Amniotic epithelial cell (primary cell): ENCODE measurements around the gene TBL3.

Experiments
- DNase-seq: peaks from one replicate; pipeline ENCODE4 v3.0.0-alpha.2; 2010; ENCODE audit warnings: low read depth

The TBL3 gene

DNA sequence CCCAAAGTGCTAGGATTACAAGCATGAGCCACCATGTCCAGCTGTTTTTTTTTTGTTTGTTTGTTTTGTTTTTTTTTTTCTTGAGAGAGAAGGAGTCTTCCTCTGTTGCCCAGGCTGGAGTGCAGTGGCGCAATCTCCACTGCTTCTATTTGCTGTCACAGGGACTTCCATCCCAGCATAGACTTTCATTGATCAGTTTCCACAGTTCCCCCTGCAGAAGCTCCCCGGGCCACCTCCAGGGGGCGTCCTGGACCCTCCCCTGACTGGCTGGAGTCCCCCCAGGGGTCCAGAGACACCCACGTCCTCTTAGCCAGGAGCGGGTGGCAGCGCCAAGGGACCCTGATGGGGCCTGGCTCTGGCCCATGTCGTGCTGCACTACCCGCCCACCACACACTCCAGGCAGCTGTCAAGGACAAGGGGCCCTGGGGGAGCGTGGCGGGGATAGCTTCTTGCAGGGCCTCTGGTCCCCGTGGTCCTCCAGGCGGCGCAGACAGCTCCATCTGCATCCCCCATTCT lies 44.6 kb downstream of the TBL3 start:
- DNase-seq = no peak

DNA sequence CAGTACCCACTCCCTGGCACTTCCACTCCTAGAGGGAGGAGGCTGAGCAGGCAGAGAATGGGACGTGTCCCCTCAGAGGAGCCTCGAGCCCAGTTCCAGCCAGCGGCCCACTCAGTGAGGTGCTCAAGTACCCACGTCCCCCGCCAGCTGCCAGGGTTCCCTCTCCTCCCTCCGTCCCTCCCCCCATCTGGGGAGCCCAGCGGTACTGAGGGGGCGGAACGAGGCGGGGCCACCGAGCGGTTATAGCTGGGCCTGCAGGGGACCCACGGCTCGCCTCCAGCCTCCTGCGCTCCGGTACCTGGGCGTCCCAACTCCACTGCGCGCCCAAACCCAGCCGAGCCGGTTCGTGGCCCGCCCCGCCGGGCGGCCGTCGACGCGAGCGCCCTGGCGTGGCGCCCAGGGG lies 47.7 kb downstream of the TBL3 start, which contains the start of gene NPW:
Gene NPW, plus strand, starts transcription at position 268 of the 403 bp plus-strand sequence.
- DNase-seq = no peak

DNA sequence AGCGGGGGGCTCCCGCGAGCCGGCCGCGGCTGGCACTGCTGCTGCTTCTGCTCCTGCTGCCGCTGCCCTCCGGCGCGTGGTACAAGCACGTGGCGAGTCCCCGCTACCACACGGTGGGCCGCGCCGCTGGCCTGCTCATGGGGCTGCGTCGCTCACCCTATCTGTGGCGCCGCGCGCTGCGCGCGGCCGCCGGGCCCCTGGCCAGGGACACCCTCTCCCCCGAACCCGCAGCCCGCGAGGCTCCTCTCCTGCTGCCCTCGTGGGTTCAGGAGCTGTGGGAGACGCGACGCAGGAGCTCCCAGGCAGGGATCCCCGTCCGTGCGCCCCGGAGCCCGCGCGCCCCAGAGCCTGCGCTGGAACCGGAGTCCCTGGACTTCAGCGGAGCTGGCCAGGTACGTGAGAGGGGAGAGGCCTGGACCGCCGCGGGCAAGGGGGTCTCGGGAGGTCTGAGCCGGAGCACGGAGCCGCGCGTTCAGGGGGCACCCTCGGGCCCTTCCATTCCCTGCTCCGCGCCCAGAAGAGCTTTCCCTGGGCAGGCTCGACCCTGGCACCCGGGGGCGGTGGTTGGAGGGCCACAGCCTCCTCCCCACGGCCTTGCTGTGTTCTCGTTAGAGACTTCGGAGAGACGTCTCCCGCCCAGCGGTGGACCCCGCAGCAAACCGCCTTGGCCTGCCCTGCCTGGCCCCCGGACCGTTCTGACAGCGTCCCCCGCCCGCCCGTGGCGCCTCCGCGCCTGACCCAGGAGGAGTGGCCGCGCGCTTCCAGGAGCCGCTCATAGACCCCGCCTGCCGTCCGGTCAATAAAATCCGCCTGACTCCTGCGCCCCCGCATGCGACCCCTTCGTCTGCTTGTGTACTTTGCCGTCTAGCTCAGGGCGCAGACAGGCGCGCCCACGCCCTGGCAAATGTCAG lies 48.3 kb downstream of the TBL3 start:
- no peak for DNase-seq

DNA sequence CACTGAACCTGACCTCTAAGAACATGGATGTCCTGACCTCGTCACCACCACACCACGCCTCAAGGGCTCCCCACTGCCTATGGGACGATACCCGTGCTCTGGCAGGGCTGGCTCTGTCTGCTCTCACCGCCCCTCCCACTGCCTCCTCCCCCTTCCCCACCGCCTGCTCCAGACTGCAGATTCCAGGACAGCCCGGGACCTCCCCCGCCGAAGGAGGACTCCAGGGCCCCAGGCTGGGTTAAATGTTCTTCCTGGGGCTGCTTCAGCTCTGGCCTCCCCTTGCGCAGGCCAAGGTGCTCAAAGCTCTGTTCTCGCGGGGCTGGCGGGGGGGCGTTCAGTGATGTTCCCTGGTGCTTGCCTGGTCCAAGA lies 50.9 kb downstream of the TBL3 start:
- peak; percentile 63 for DNase-seq

DNA sequence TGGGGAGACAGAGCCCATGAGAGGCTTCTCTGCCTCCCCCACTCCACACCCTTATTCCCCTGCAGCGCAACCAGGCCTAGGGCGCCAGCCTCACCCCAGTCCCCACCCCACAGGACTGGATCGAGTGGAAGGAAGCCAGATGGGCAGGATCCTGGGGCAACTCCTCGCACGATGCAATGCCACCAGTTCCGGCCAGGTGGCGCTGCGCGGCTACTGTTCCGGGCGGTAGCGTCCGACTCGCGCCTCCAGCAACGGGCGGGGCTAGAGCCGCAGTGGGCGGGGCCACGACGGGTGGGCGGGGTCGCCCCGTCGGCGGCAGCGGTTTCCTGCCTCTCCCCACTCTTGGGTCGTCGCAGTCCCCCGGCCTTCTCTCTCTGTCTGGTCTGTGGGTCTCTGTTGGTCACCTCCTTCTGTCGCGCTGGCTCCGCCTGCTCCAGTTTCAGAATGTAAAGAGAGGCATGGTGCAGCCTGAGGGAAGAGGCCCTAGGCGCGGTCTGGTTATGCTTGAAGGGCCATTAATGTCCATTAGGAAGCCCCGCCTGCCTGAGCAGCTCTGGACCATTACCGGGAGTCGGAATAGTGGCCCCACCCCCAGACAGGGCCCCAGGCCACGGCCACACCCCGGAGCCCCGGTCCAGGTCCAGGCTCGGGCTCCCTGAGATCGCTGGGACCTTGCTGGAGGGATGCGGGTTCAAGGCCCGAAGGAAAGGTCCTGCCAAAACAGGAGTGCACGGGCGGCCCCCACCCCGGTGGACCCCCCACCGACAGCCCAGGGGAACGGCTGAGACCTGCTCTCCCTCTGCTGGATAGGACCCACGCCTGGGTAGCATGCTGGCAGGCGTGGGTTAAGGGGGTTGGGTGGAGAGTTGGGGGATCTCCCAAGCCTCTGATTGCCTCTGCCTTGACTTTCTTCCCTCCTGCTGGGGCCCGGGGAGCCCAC lies 51.5 kb downstream of the TBL3 start:
- peak; percentile 72 for DNase-seq

DNA sequence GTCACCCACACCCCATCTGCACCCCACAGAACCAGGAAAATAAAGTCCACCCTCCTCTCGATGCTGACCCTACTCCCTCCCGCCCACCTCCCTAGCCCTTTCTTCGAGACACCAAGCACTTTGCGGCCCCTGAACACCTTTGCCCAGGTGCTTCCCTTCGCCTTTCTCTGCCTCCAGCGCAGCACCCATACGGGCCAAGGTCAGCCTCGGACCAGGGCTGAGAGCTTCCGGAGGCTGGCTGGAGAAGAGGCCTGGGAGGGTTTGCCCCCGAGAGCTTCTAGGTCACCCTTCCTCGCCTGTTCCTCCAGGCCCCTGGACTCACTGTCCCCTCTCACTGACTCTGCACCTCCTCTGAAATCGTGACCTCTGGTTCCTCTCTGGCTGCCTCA lies 52.2 kb downstream of the TBL3 start:
- no peak for DNase-seq

DNA sequence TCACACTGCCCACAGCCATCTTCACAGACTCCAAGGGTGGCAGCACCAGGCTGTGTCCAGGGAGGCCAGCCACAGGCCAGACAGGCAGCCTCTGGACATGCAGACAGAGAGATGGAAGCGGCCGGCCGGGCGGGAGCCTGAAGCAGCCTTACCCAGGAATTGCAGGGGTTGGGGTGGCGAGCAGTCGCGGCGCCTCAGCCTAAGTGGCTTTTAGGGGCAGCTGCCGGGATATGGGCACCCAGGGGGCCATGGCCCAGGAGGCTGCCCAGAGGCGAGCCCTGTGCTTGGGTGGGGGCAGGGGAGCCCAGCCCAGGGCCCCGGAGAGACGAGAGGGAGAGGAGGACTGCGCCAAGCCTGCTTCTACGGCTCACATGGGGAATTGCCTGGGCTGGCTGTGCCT lies 53.4 kb downstream of the TBL3 start:
- no peak for DNase-seq

DNA sequence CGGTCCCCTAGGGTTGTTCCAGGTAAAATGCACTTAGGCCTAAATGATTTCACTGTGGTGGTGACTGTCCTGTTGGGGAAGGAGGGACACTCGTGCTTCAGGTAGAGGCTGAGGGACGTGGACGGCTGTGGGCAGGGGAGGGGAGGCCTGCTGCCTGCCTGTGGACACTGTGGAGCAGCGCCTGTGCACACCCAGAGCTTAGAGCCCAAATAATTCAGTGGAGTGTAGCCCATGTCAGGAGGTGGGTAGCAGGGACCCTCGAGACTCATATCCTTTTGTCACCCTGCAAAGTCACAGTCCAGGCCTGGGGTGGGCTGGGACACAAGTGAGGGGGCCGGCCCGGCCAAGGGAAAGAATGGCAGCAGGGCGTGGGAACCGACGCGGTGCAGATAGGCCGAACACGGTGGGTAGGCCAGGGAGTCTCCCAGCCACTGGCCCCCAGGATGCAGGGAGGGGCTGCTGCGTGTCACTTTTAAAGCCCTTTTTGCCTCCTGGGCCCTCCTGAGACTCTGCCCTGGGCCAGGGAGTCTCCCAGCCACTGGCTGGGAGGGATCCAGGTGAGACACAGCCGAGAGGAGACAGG lies 54.1 kb downstream of the TBL3 start:
- no peak for DNase-seq

DNA sequence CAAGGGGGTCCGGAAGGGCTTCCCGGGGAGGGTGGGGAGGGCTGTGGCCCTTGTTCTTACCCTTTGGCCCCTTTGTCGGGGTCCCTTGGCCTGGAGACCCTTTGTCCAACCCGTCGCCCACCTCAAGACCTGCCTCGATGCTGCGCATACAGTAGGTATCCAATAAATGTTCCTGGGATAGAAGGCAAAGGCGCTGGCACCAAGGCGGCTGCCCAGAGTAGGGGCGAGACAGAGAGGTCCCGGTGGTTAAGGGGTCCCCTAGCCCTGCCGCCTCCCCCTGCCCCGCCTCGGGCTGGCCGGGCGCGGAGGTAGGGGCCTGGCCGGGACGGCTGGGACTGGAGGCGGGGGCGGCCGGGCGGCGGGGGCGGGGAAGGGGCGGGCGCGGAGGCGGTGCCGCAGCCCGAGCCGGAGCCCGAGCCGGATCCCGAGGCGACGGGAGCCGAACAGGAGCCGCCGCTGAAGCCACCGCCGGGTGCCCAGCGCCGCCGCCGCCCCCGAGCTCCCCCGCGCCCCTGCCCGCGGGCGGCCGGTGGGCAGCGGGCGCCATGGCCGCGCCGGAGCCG lies 54.7 kb downstream of the TBL3 start, which contains the start of gene NHERF2:
Gene NHERF2, plus strand, starts transcription at position 442 of the 563 bp plus-strand sequence. Its CDS starts 104 bp downstream, at position 546.
- DNase-seq = no peak

DNA sequence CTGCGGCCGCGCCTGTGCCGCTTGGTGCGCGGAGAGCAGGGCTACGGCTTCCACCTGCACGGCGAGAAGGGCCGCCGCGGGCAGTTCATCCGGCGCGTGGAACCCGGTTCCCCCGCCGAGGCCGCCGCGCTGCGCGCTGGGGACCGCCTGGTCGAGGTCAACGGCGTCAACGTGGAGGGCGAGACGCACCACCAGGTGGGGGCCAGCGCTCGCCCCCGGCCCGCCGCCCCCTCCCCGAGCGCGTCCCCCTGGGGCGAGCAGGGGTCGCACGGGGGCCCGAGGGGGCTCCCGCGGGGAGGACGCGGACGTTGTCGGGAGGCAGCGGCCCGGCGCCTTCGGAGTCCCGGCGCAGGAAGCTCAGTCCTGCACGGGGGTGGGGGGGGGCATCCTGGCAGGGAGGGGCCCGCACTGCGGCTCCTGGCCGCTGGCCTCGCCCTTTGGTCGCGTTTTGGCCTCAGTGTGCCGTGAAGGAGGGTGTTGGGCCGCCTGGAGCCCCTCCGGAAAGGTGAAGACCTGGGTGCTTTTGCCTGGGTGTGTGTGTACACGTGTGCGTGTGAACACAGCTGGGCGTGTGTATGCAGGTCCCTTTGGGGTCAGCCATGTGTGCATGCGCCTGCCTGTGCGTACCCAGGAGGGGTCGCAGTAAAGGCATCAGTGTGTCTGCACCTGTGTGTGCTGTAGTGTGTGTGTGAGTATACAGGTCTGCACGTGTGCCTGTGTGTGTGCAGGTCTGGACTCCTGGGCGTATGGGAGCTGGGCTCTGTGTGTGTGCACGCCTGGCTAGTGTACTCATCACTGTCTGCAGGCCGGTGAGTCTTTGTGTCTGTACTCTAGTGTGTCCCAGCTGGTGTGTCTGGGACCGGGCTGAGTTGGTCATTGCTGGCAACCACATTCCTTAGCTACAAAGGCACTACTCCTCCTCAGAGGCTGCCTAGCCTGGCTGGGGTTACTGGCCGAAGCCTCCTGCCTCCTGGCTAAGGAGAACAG lies 55.5 kb downstream of the TBL3 start:
- no peak for DNase-seq

DNA sequence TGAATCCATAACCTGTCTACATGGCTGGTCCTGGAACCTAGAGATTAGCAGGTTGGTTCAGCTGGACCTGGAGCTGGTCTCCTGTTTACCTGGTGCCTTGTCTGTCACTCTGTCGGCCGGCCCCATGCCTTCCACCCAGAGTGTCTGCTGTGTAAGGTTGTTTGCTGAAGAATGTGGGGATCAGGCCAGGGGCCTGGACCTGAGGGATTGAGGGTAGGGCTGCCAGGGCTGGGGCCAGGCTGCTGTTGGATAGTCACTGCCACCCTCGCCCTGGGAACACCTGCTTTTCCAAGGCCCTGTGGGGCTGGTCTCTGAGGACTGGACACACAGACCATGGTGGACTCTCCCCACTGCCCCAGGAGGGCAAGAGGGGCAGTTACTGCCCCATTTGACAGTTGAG lies 56.3 kb downstream of the TBL3 start:
- no peak for DNase-seq

DNA sequence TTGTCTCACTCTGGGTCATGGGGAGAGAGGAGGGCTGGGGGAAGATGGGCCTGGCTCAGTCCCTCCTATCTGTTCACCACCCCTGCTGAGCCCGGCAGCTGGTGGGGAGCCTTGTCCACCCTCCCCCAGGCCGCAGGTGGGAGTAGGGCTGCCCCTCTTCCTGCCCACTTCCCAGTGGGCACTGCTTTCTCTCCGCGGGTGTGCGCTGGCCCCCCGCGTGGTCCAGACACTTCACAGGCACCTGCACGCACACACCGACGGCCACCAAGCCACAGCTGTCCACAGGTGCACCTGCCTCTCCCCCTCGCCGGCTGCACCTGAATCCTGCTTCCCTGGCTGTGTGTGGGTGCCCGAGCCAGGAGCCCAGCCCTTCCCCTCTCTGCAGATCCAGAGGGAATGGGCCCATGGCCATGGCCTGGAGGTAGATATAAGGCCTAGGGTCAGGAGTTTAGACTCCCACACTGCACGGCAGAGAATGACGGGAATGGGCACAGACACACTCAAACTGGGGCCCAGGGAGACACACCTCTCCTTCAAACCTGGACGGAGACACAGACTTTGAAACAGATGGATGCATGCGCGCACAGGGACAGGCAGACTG lies 56.9 kb downstream of the TBL3 start:
- no peak for DNase-seq

DNA sequence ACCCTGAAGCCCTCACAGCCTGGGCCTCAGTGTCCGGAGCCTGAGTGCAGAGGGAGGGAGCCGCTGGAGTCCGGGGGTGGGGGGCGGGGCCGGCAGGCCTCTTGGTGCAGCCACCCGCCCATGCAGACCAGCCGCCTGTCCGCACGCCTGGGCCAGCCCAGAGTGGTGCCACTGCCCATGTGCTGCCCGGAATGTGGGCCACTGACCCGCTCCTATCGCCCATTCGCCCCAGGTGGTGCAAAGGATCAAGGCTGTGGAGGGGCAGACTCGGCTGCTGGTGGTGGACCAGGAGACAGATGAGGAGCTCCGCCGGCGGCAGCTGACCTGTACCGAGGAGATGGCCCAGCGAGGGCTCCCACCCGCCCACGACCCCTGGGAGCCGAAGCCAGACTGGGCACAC lies 57.5 kb downstream of the TBL3 start:
- no peak for DNase-seq

DNA sequence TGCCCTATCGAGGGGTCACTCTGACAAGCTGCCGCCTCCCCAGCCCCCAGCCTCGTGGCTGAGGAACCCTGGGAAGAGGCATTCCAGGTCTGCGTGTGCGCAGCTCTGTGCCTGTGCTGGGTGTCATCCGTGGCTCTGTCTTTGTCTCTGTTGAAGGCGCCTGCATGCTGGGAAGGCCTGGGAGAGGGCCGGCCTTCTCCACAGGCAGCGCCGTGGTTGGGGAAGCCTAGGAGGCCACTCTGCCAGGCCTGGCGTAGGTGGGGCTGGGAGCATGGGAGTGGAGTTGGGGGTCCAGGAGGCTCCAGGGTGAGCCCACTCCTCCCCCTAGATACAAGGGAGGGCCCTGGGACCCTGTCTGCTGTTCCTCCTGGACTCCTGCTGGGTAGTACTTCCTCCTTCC lies 58.2 kb downstream of the TBL3 start:
- DNase-seq = no peak

DNA sequence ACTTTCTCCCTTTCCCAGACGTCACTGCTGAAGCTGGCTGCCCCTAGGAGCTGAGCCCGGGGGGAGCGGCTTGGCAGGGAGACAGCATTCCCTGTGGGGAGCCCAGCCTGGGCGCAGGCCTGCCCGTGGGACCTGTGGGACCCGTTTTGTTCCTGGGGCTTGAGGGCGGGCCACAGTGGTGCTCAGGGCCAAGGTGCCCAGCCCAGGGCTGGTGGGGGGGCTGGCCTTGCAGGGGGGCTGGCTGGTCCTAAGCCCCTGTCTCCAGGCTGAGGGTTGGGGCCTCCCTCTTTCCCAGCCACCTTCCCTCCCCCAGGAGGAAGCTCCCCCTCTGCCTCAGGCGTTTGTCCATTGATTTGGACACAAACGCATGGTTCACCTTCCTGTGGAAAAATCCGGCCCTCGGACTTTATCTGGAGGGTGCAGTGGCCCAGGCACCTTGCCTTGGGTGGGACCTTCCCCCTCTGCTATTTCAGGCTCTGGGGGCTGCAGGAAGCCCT lies 59.3 kb downstream of the TBL3 start:
- DNase-seq = no peak
